DMS 273 treated with DMSO at 0.1 percent for 48 hours (cell line): Measurements from ENCODE around the gene ILKAP.
A peak's percentile ranks its signal among the peaks of the same experiment; 100 is the strongest.

Source experiments
- DNase-seq: peaks from one replicate; lab custom pipeline; 2025; lab: John Stamatoyannopoulos, UW

Gene ILKAP, protein sequence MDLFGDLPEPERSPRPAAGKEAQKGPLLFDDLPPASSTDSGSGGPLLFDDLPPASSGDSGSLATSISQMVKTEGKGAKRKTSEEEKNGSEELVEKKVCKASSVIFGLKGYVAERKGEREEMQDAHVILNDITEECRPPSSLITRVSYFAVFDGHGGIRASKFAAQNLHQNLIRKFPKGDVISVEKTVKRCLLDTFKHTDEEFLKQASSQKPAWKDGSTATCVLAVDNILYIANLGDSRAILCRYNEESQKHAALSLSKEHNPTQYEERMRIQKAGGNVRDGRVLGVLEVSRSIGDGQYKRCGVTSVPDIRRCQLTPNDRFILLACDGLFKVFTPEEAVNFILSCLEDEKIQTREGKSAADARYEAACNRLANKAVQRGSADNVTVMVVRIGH

DNA sequence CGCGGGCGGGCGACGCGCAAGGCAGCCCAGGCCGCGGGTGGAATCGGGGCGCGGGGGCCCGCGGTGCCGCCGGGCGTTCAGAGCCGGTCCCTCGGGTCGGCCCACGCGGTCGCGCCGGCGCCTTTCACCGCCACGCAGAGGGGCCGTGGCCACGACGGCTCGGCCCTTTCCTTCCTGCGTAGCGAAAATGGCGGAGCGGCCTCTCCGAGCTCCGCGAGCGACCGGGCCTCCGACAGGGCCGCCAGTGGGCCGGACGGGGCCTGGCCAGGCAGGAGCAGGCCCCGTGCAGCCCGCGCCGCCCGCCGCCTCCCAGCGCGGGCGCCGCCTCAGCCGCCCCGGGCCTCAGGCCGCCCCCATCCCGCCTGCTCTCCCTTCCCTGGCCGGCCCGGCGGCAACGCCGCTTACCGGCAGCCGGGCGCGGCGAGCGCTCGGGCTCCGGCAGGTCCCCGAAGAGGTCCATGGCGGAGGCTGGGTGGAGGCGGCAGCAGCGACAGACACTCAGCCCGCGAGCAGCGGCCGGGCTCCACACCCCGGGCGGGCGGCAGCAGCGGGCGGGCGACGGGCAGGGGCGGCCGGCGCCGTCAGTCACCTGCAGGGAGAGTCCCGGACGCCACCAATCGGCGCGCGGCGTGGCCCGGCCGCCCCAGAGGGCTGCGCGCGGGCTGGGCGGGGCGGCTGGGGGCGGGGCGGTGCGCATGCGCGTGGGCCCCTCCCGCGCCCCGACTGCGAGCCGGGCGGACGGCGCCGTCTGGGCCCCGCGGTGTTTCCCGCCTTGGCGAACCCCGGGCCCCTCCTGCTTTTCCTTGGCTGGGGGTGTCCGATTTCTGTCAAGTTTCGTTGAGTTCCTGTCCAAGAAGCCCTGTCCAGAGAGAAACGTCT is at the start of gene ILKAP:
ILKAP (minus strand) TSS at position 602 of the 879 bp plus-strand sequence; CDS start at position 460, 142 bp downstream.
- DNase-seq: peak; percentile 54

DNA sequence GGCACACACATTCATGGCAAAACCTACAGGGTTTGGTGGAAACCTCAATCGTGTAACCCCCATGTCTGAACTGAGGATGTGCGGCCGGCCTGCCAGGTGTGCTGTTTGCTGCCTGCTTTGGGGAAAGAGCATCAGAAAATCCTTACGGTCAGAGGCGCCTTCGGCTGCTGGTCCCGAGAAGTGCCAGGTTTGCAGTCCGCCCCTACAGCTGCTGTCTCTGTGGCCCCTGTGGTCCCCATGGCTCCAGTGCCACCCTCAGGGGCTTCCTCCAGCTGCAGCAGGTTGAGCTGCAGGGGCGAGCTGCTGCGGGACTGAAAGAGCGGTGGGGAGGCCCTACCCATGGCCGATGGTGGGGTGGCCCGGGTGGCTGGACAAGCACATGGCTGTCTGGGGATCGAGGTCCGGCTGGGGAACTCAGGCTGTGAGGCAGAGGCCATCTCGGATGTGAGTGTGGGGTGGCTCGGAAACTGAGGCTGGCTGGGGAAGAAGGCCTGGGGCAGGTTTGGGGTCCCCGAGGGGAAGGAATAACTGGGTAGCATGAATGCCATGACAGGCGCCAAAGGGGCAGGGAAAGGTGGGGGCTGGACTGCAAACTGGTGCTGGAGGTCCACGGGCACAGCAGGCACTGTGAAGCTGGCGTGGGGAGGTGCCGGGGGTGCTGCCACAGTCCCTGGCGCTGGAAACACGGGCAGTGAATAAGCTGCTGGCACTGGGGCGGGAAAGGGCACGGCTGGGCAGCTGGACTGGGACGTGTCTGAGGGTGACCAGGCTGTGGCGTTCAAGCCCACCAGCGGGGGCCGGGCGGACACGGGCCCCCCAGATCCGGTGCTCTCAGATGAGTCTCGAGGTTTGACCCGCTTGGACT is 49.5 kb upstream of the ILKAP start:
- no peak for DNase-seq

DNA sequence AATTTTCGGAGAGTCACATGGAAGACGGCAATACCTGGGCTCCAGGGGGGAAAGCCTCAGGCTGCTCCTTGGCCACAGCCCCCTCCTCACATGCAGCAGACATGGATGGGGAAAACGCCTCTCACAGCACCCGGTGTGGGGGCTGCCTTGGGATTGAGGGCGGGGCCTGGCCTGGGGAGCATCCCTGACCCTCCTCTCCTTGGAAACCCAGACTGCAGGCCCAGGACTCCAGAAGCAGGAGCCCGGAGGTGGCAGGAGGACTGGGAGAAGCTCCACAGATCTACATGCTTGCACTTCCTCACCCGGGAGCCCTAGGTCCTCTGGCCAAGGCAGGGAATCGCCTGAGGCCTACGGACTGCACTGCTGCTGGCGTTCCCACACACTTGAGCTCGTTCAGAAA is 48.5 kb upstream of the ILKAP start:
- DNase-seq: no peak

DNA sequence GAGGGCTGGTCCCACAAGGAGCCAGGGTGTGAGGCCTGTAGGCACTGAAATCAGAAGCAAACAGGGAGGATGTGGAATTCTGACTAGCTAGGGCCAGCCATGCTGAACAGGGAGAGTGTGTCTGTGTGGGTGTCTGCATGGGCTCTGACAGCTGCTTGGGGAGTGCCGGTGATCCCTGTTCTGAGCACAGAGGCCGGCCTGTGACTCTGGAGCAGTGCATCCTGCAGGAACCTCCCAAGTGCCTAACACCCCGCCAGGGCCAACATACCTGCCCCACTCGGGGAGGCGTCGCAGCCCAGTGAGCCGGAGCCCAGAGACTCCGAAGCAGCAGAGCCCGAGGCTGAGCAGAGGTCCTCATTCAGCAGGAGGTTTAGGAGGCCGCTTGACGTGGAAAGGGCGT is 47.8 kb upstream of the ILKAP start:
- DNase-seq: no peak

DNA sequence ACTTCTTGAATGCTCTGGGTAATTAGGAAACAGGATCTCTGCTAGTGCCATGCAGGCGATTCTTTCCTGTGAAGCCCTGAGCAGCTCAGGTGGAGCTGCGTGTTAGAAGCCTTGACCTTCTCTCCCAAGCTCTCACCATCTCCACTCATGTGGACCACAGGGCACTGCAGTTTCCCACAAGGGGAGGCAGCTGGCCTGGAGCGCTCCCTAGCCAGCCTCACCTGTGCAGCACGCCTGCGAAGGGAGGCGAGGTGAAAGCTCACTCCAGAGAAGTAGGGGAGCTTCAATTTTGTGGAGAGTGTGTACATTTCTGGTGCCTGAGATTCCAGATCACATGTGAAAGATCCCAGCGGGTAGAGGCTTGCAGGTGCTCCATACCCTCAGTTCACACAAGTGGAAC is 47.4 kb upstream of the ILKAP start:
- DNase-seq: no peak

DNA sequence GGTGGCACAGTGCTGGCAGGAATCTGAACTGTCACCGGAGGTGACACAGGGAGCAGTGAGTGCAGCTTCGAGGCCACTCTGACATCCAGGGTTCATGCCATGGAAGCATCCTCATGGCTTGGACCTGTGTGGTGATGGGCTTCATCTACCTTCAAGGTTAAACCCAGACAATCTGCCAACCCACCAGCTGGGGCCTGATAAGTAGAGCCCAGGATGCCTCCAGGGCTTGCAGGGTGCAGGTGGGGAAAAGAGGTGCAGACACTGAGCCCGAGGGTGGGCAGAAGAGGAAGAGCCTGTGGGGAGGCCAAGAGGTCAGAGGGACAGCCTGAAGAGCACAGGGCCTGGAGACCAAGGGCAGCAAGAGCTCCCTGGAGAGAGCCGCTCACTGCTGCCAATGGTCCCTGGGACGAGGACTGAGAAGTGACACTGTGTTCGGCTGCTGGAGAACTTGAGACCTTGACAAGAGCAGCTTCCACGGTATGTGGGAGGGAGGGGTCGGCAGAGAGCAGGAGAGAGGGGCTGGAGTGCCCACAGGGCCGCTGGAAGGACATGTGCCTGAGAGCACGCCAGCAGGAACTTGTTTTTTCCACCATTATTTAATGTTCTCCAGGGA is 44.5 kb upstream of the ILKAP start:
- no peak for DNase-seq

DNA sequence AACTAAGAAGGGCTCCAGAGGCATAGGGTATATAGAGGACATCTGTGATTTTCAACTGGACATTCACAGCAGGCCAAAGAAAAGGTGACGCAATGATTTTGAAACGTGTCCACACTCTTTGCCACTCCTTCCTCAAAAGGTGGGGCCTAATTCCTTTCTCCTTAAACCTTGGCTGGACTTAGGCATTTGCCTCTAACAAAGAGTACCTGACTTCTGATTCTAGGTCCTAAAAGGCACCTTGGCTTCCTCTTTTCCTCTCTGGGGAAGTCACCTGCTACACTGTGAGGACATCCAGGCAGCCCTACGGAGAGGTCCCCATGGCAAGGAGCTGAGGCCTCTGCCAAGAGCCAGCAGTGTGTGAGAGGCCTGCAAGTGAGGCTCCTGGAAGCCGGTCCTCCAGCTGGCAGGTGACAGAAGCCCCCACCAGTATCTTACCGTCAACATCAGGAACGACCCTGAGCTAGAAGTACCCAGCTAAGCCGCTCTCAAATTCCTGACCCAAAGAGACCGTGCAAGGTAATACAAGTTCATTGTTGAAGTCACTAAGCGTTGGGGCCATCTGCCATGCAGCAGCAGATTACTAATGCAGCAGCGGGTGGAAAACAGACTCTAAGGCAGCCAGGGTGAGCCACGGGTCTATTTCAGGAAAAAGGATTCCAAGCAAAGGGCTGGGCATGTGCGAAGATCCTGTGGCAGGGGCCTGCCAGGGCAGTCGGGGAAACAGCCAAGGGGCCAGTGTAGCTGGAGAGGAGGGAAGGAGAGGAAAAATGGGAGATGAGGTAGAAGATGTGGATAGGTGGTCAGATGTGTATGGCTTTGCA is 43.7 kb upstream of the ILKAP start:
- peak; percentile 48 for DNase-seq

DNA sequence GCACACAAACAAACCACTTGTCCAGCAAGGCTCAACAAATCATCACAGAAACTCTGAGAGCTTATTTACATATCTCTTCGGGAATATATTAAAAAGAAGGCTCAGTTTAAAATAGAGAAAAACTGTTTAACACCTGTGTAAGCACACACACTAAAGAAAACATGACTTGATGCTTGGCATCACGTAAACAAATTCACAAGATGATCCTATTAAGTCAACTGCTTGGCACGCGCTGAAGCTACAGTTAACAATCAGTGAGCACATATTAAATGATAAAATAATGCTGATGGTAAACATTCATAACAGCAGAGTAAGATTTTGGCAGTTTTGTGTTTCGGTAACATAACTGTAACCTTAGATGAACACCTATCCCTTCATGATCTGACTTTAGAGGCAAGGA is 40.7 kb upstream of the ILKAP start:
- DNase-seq: no peak

DNA sequence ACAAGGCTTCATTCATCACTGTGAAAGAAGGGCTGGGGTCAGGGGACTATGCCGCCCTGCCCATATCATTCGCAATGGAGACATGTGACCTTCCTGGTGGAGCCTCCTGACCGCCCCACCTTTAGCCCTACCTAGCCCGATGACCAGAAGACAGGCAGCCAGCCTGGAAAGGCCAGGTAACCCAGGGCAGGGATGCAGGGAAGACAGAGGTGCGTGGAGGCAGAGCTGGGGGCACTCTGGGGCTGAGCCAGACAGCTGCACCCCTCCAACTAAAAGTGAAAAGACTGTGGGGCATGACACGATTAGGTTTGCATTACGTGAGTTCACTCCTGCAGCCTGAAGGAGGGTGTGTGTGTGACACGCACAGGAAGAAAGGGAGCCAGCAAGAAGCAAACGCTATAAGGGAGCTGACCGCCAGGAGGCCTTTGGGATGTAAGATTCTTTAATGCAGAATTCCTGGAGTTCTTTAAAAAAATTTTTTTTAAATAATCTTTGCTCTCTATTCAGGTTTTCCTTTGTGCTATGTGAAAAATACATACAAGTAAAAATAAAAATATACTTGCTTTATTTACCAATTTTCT is 40.1 kb upstream of the ILKAP start:
- no peak for DNase-seq

DNA sequence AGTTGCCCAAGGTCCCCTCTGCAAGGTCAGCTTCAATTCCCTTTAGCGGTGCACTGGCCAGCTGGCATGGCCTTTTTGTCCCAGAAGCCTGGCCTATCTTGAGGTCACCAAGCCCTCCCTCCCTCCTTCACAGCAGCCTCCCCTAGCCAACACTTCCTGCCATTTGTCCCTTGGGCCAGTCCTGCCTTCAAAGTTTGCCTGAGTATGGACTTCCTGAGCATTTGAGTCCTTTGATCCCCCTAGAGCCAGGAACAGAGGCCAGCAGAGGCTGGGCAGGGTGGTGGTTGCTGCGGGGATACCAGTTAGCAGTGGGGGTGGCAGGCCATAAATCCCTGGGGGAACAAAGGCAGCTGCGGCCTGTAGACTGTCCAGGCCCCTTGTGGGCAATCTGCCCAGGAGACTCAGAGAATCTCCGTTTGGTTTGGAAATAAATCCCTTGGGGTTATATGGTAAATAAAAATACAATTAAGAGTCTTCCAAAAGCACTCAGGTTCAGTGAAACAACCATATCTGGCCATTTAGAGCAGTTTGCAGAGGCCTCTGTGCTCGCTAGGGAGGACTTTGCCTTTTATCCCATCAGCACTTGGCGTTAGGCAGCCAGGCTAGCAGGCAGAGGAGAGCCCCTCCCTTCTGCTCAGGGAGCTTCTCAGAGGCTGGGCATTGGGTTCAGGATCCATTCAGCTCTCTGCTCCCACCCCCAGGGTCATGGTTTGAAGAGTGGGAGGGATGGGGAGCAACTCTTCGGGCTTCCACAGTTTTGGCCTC is 39.4 kb upstream of the ILKAP start:
- DNase-seq: no peak

DNA sequence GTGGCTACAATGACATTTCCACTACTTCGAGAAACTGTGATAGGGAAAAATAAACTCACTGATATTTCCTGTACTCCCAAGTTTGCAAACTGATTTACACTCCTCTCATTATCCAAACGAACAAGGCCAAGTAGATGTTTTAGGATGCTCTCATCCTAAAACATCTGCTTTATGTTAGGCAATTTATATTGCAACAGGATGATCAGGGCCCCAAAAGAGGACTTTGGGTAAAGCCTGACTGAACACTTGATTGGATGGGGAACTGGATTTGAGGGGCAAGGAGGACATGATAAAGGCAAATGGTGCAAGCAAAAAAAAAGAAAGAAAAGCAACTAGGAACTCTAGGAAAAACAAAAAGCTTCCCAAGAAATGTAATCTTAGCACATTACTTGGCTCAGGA is 38.5 kb upstream of the ILKAP start:
- DNase-seq: no peak

DNA sequence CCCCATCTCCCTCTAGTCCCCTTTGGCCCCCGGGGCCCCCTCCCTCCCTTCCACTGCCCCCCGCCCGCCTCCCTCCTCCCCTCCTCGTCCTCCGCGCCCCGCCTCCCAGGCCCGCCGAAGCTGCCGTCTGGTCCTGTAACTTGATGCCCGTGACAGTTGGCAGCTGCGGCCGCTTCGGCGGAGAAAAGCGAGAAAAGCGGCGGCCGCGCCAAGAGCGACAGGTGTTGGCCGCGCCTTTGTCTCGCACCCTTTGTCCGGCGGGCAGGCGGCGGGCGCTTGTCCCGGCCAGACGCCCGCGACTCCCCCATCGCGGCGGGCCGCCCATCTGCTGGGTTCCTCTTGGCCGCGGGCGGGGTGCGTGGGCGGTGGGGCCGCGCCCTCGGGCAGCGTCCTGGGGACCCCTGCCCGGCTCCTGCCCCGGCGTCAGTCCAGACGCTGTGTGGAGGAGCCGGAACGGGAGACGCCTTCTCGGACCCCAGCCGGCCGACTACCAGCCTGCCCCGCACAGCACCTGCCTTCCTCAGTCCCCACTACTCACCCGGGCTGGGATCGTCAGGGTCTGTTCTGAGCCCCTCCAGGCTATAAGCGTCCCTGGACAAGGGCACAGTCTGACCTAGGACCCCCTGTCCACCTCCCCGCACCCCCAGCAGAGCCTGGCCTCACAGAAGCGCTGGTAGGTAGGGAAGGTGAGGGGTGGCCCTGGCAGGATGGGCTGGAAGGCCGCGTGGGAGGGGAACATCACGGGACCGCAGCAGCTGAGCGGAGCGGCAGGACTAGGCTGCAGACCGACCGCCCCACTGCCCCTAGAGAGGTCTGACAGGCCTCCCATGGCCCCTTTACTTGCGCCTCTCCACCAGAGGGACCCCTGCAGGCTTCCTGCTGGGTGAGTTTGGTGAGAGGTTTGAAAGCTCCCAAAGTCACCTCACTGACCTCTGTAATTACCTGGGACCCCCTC is 37.5 kb upstream of the ILKAP start:
- peak; percentile 81 for DNase-seq

DNA sequence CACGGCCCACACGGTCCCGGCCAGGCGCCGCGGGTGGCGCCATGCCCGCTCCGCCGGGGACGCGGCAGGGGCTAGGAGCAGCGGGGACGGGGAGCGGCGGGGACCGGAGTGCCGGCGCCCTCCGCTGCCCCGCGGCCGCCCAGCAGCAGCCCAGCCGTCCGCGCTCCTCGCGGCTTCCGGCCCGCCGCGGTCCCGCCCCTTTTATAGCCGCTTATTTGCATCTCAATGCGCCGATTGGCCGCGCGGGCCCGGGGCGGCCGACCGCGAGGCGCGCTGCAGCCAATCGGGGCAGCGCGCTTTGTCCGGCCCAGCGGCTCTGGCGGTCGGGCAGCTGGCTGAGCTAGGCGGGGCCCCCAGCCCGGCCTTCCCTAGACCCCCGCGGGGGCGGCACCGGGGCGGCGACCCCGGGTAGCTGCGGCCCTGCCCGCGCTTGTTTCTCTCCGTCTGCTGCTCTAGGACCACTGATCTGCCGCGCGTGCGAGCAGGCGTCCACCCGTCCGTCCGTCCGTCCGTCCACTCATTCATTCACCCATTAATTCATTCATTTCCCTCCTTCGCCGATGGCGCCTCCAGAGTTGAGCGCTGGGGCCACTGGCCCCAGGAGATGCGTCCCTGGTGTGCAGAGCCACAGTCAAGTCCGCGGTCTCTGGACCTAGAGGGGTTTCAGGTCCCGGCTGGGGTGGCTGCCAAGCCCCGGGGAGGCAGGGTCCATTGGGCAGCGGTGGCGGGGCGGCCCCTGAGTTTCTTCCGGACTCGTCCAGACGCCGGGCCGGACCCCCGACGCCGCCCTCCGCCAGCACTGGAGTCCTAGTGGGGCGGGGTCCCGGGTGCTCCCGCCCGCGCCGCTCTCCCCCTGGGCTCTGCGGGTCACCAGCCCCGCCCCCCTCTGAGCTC is 36.6 kb upstream of the ILKAP start, which contains the start of gene HES6:
HES6 (minus strand) TSS at position 176 of the 894 bp plus-strand sequence; CDS start at position 43, 133 bp downstream.
- peak; percentile 78 for DNase-seq

DNA sequence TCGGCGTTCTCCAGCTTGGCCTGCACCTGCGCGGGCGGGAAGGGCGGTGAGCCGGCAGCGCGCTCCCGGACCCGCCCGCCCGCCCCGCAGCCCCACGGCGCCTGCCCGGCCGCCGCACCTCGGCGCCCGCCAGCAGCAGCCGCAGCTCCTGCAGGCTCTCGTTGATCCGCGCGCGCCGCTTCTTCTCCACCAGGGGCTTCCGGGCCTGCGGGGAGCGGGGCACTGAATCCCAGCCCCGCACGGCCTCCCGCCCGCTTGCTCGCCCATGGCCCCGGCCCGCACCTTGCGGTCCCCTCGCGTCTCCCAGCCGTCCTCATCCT is 36.0 kb upstream of the ILKAP start:
- no peak for DNase-seq

DNA sequence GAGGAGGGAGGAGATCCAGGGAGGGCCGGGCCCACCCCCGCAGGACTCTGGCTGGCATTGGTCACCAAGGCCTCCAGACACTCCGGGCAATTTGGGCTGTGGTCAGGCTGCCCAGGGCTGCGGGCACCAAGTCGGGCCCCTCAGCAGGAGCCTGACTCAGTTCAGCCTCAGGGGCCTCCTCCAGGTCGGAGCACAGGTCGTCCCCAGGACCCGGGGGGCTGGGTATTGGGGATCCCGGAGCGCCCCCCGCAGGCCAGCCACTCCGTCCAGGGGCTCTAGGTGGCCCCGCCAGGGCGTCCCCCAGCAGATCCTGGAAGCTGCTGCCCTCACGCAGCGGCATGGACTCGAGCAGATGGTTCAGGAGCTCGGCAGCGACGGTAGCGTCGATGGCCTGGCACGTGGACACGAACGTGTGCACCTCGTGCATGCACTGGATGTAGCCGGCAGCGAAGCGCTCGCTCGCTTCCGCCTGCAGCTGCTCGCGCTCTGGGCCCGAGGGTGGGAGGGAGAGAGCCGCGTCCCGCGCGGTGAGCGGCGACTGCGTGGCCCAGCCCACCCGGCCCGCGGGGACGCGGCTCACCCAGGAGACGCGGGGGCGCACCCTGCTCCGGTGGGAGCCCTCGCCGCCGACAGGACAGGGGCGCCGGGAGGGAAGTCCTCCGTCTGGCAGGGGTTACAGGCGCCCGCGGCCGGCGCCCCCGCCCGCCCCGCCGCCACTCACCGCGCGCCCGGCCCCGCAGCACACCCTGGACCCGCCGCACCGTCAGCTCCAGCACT is 35.5 kb upstream of the ILKAP start:
- no peak for DNase-seq

DNA sequence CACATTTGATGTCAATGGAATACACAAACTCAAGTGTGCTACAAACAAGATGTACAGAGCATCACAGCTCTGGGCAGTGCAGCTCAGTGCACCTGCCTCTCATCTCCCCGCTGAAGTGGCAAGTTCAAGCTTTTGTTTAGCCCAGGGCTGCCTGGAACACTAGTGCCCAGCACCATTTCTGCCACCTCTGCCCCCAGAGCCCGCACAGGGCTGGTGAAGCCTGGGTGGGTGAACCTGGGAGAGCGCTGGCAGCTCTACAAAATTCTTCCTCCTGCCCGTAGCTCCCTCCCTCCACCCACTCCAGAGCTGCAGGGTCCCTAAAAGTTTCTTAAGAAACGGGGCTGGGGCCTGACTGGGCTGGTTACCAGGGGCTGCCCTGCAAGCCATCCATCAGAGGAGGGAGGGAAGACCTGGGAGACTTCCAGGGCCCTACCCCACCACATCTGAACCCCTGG is 34.8 kb upstream of the ILKAP start:
- no peak for DNase-seq
